HG03521 (cell line): ENCODE measurements around the gene GRID2.
"Not testable (repeated sequence)": the region's sequence is repeated elsewhere in the genome, so short reads cannot be mapped to it uniquely, and the experiment has no call there.

Experiments
- ATAC-seq: cut with Tn5 transposase; IDR thresholded peaks from one replicate; pipeline ENCODE4 v1.9.1; 2021; ENCODE audit warnings: mild to moderate bottlenecking, moderate library complexity; ENCODE audit not compliant: unreplicated experiment

Gene GRID2

DNA sequence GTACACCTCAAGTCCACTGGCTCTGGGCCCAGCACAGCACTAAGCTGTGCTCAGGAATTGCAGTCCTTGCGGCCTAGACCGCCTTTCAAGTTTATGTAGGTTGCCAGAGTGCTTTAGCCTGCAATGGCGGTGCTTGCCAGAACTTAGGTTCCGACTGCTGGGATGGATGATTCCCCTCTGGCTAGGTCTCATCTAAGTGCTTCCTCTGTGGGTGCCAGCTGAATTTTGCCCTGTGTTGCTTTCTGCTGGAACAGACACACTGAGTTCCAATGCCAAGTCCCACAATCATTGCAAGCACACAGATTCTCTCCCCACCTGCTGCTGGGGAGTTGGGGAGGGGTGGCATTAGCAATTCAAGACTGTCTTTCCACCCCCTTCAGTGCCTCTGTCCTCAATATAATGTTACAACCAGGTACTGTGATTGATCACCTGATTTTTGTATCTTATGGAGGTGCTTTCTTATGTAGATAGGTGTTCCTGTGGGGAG lies 129.5 kb downstream of the GRID2 start:
- ATAC-seq, result no peak

DNA sequence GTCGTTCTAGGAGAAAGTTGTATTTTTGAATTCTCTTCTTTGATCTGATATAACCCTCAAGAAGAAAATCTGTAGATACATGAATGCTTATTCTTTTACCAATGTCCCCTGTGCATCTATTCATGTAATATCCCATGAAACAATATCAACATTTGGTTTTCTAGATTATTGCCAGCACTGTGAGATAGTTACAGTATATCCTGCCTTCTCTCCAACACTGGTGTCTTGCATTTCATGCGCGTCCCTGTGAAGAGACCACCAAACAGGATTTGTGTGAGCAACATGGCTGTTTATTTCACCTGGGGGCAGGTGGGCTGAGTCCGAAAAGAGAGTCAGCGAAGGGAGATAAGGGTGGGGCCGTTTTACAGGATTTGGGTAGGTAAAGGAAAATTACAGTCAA lies 135.0 kb downstream of the GRID2 start:
- ATAC-seq, result not testable (repeated sequence)

DNA sequence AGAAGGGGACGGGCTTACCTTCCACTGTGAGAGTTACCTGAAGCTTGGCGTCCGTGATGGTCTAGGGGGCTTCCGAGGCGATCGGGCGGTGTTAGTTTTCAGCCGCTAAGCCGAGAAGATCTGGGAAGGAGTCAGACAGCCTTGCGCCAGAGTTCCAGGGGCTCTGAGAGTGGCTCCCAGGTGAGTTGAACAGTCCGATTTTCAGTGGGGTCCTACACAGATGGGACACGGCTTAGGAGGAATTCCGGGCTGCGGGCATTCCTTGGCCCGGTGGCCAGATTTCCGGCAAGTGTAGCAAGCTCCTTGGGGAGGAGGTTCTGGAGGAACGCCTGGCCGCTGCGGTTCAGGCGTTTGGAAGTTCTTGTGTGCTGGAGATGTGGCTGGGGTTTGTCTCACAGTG lies 138.4 kb downstream of the GRID2 start:
- ATAC-seq, result not testable (repeated sequence)

DNA sequence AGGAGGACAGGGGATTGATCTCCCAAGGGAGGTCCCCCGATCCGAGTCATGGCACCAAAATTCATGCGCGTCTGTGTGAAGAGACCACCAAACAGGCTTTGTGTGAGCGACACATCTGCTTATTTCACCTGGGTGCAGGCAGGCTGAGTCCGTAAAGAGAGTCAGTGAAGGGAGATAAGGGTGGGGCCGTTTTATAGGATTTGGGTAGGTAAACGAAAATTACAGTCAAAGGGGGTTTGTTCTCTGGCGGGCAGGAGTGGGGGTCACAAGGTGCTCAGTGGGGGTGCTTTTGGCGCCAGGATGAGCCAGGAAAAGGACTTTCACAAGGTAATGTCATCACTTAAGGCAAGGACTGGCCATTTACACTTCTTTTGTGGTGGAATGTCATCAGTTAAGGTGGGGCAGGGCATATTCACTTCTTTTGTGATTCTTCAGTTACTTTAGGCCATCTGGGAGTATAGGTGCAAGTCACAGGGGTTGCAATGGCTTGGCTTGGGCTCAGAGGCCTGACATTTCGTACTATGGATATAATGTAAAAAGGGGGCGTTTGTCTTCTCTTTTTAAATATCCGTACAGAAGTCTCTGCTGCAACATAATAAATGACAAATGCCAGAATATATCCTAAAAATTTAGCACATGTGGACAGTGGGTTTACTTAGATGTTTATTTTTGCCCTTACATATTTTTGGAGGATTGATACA lies 140.5 kb downstream of the GRID2 start:
- ATAC-seq, result not testable (repeated sequence)

DNA sequence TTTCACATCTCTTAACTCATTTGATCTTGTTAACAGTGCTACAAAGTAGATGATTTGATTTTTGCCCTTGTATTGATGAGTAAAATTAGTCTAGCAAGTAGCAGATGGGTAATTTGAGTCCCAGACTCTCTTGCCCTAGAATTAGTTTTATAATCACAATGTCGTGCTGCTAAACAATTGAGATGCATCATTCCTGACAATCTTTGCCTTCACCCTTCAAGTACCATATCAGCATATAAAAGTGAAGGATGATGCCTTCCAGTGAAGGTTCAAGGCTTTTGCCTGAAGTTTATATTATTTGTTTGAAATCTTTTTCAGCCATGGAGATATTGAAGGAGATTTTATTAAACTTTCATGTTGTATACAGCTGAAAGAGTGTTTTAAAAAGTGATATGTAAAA lies 141.4 kb downstream of the GRID2 start:
- no peak for ATAC-seq

DNA sequence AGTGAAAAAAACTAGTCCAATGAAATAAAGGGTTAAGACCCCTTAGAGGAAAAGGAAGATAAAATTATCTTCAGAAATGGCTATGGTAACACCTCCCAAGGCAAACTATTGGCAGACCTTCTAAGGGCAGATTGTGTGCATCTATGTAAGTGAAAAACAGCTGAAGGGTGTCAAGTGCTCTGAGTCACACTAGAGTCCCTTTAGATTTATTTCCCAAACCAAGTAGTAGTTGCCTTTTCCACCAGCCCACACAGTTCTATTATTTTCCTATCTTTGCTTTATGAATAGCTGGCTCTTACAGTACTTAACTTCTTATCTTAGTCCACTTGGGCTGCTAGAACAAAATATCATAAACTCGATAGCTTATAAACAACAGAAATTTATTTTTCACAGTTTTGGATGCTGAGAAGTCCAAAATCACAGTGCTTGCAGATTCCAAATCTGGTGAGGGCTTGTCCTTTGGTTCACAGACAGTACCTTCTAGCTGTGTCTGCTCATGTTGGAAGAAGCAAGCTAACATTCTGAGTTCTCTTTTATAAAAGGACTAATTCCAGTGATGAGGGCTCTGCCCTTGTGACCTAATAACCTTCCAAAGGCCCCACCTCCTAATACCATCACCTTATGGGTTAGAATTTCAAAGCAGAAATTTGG lies 143.6 kb downstream of the GRID2 start:
- no peak for ATAC-seq

DNA sequence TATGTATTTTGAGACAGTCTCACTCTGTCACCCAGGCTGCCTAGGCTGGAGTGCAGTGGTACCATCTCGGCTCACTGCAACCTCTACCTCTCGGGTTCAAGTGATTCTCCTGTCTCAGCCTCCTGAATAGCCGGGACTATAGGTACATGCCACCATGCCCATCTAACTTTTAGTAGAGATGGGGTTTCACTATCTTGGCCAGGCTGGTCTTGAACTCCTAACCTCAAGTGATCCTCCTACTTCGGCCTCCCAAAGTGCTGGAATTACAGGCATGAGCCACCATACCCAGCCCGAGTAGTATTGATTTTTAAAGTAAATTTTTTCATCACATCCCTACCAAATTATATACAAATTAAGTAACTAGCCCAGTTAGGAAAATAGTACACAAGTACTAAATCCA lies 144.4 kb downstream of the GRID2 start:
- ATAC-seq, result not testable (repeated sequence)

DNA sequence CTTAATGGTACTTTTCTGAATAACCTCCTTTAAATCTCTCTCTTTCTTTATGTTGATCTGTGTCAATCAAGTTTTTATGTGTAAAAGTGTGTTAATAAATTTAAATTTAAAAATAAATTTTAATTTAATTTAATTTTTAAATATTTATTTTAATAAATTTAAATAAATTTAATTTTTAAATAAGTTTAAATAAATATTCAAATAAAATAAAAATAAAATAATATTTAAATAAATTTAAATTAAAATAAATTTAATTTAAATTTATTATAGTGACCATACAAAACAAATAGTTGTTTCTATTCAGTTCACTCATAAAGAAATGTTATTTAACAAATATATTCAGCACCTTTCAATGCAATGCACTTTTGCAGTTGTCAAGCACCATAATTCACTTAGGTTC lies 146.9 kb downstream of the GRID2 start:
- no peak for ATAC-seq

DNA sequence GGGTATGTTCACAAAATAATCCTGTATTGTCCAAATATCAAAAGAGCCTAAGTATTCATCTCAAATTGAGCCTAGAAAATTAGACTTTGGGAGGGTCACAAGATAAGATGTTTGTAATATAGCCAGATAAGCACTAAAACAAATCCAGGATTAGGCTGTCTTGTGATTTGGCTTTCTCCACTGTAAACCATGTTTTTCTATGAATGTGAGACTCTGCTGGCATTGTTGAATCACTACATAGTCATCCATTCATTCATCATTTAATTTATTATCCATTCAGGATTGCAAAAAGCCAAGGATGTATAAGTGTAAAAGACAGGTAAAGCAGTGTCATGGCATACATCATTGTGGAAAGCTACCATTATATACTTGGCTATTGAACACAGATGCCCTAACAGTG lies 148.0 kb downstream of the GRID2 start:
- ATAC-seq, result no peak

DNA sequence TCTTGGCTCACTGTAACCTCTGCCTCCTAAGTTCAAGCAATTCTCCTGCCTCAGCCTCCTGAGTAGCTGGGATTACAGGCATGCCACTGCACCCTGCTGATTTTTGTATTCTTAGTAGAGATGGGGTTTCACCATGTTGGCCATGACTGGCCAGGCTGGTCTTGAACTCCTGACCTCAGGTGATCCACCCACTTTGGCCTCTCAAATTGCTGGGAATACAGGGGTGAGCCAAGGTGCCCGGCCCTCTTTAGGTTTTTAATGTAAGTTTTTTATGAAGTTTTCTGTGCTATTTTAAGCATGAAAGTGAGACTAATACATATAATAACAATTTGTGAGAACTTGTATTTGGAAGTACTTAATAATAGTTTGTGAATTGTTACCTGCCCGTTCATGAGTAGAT lies 148.6 kb downstream of the GRID2 start:
- ATAC-seq, result not testable (repeated sequence)

DNA sequence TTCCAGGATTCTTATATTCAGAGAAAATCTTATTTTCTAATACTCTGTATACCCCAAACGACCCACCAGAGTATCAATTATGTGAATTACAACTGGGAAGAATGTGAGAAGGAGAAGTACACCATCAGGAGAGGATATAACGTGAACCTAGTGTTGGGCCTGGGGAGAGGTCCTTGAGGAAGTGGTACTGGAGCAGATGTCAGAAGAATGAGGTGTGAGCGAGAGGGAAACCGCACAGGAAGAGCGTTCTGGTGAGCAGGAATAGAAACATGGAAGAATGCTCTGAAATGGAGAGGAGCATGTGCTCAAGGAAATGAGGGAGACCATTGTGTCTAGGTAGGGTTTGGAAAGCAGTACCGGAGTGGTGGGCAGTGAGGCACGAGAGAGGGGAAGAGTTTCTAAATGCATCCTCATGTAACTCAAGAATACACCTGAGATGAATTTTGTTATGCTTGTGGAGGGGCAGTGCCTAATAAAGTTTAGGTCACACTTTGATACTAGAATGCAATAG lies 151.6 kb downstream of the GRID2 start:
- no peak for ATAC-seq

DNA sequence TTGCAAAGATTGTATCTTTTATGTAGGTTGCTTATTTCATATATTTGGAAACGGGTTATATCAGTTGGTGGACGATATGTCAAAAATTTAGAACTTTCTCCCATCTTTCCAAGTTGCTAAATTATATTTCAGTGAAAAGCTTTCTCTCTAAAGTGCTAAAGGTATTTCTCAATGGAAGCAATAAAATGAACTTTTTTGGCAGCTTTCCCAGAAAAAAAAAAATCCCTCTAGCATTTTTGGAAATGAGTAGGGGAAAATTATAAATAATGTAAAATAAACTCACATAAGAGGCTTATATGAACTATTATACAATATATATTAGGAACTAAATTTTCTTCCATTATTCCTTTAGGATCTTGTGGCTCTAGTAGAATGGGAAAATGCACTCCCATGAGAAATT lies 152.2 kb downstream of the GRID2 start:
- no peak for ATAC-seq

DNA sequence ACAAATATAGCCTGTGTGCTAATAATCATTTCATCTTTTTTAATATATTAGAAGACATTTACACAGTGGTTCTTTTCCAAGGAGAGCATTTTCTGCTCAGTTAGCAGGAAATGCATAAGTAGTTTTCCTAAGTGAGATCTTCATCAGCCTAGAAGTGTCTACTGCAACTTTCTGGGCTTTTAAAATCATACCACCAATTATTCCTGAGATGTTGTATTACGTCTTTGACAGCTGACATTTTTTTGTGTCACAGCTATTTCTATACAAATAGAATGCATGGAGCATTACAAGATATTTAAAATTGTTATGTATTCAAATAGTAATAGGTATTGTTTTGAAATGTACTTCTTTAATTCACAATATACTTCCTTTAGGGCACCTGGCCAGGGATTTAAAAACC lies 158.0 kb downstream of the GRID2 start:
- ATAC-seq, result no peak

DNA sequence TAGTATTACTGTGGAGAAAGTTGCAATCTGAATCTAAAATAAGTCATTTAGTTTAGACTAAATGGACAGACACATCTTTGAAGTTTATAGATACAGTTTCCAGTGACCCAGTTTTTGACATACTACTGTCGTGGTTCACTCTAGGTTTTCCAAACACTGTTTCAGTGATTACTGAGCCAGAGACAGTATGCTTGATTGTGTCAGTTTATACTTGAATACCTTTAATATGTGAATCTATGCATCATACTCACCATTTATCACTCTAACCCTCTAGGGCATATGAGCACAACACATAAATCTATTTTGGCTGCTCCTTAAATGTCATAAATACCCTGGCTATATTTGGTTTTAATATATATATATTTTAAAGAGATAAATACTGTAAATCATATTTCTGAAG lies 173.5 kb downstream of the GRID2 start:
- no peak for ATAC-seq

DNA sequence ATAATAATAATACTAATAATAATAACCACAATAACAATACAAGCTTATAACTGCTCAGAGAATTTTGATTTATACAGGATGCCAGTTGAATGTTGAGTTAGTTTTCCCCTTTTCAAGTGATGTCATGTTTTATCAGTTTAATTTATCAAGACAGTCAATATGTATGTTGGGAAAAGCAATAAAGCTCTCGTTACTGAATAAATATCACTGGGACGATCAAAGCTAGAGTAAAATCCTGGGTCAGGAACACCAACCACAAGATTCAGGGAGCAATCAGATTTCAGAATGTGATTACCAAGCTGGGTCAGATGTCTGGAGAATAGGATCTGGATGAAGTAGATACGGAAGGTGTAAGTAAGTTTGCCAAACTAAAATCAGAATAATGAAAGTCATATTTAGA lies 179.6 kb downstream of the GRID2 start:
- ATAC-seq, result no peak

DNA sequence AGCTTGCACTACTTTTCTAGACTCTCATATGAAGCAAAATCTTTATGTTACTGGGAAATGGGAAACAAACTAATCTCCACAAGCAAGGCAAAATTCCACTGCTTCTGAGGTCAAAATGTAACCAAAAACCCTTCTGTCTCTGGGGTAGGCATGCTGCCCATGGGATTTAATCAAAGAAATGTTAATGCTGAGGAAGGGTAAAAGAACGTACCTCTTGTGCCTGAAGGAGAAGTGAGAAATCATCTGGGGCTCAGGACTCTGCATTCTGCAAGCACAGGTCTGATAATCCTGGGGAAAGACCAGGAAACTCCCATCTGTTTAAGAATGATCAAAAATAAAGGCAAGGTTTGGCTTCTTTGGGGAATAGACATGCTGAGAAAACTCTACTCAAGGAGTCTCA lies 184.7 kb downstream of the GRID2 start:
- no peak for ATAC-seq

DNA sequence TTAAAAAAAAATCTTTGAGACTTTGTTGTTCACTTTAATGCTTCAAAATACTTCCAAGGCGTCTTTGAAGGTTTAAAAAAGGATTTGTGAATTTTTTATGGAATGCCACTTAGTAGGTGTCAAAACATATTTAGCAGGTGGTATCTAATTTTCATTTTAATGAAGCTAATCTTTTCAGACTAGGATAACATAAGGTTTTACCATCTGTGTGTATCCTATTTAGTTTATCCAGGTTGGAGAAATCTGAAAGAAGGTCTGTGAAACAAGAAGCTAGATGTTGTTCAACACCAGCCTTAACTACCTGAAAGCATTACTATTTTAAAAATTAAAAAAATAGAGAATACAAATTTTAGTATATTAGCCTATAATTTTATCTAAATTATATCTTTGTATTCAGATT lies 193.4 kb downstream of the GRID2 start:
- ATAC-seq, result no peak

DNA sequence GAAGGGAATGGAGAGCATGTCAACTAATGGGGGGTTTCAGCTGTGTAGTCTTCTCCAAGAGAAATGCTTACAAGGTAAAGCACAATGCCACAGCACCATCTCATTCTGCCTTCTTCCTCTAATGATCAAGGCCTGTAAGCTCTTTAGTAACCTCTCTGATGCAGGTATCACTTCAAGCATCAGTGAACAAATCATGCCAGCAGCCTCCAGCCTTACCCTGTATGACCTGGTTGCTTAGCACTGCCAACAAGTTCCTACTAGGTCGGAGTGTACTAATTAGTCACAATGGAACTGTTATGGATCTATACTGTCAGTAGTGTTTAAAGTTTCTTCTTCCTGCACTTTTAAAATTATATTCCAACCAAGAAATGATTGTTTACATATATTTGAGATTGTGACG lies 197.7 kb downstream of the GRID2 start:
- ATAC-seq, result no peak

DNA sequence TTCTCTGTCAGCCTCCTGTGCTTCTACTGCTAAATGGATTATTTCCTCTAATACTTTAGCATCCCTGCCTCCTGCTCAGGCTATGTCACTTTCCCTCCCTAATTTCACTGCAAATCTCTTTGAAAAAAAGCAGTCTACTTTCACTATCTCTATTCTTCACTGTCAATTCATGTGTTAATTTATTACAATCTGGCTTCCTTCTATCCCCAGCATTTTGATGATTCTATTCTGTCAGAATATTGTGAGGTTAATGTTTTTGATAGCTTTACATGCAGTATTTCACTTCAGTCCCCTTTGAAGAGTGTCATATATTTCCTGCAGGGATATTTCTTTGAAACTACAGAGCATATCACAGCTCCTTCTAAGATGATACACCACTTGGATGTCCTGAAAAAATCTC lies 203.2 kb downstream of the GRID2 start:
- ATAC-seq, result no peak

DNA sequence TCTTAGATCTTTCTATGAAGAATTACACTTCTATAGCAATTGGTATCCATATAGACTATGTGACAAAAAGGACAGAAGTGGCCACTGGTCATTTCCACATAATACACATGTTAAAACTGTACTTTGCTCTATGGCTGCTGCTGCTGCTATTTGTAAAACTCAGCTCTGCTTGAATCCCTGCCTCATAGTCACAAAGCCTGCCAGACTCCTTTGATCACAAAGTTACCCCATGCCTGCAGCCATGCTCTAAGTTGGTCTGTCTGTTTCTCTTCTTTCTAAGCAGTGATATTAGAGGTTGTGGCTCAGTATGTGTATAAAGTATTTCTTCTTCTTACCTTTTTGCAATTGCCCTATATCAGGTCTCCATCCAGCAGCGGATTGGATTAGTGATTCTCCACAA lies 210.9 kb downstream of the GRID2 start:
- ATAC-seq, result no peak

DNA sequence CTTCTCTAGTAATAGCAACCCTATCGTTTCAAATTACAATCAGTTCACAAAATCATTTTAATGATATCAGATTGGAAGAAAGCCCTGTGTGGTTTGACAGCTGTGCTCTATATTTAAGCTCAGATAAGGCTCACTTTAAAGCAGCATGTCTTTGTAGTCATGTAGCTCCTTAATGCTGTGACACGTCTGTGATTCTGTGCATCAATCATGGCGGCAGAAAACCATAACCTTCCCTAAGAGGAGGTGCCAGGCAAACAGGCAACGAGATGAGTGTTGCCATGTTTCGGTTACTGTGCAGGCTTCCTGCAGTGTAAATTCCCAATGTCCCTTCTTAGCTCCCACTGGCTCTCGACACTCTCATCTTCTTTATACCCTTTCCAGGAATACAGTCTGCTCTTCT lies 212.7 kb downstream of the GRID2 start:
- no peak for ATAC-seq

DNA sequence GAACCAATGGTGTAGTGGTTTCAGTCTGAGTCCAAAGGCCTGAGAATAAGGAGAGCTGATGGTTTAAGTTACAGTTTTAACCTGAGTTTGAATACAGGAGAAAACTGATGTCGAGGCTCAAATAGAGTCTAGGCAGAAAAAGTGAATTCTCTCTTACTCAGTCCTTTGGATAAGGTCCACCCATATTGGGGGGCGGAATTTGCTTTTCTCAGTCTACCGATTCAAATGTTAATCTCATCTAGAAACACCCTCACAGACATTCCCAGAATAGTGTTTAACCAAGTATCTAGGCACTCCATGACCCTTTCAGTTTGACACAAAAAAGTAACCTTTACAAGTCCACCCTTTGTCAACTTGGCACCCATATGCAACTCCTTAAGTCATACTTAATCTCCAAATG lies 216.0 kb downstream of the GRID2 start:
- ATAC-seq, result no peak

DNA sequence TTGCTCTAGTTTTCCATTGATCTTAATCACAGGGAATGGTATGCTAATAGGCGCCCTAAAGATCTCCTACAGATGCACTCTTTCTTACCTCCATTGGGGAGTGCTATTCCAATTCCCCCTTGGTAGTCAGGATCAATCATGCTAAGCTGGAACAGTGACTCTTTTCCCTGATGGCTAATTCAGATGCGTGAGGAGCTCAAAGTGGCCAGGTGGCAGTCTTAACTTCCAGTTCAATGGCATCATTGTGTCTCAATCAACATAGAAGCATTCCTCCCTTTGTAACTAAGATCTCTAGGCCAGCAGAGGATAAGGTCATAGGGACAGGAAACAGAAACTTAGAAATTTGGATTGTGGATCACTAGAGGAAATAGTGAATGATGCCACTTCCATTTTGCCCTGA lies 216.8 kb downstream of the GRID2 start:
- ATAC-seq, result no peak
